Right lobe of liver (tissue), 6 donors: Measurements from ENCODE around the gene C11orf58. TPM values are rescaled to one million over a fixed set of nuclear protein-coding genes. Genes with fewer than 3 reads are reported as not detected.

Source experiments
- ATAC-seq, 4 donors: fragments of 200-7000 bp; cut with Tn5 transposase; one replicate each; pipeline ENCODE4 v1.9.1; 2020; ENCODE audit warnings: mild to moderate bottlenecking in 4 of 4, moderate library complexity in 4 of 4
- DNase-seq, 3 donors: peaks; one replicate each; pipeline ENCODE4 v3.0.0-alpha.2; 2020
- H3K27ac ChIP-seq, 3 donors: fragments of 200-600 bp; one replicate each; pipeline ENCODE4 v1.8.0; 2022
- H3K27me3 ChIP-seq, 2 donors: fragments of 200-600 bp; one replicate each; pipeline ENCODE4 v1.8.0; 2022
- H3K36me3 ChIP-seq, 4 donors: fragments of 200-600 bp; sonication (generic) in 1 of 4; one replicate each; pipeline versions ENCODE4 v1.5.1 to v1.8.0; 2017 to 2022; ENCODE audit warnings: control low read depth in 1 of 4
- H3K4me1 ChIP-seq, 4 donors: fragments of 200-600 bp; sonication (generic) in 1 of 4; one replicate each; pipeline versions ENCODE4 v1.5.1 to v1.8.0; 2017 to 2022; ENCODE audit warnings: control low read depth in 1 of 4
- H3K4me3 ChIP-seq, 3 donors: fragments of 200-600 bp; one replicate each; pipeline ENCODE4 v1.8.0; 2022
- H3K9me3 ChIP-seq, 4 donors: fragments of 200-600 bp; sonication (generic) in 1 of 4; one replicate each; pipeline versions ENCODE4 v1.5.1 to v1.8.0; 2017 to 2022; ENCODE audit warnings: control low read depth in 1 of 4
- CTCF ChIP-seq, 4 donors: fragments of 200-600 bp in 3 of 4; fragments of 450-650 bp in 1 of 4; IDR thresholded peaks; one replicate each; pipeline versions ENCODE4 v1.5.1 to v1.8.0; 2016 to 2022; ENCODE audit warnings: antibody characterized with exemption in 4 of 4, mild to moderate bottlenecking in 2 of 4
- POLR2A ChIP-seq: fragments of 450-650 bp; IDR thresholded peaks from one replicate; pipeline ENCODE4 v1.6.1; 2017; ENCODE audit warnings: antibody characterized with exemption, mild to moderate bottlenecking
- WGBS: methylation state at CpG from one replicate; pipeline ENCODE4 v1.1.6; 2018; ENCODE audit warnings: low coverage, low lambda C conversion rate; ENCODE audit not compliant: insufficient coverage; ENCODE audit errors: missing lambda C conversion rate; 5-methylcytosine and 5-hydroxymethylcytosine counted together
- intact Hi-C, 2 donors: fragments of 100-400 bp; cut with DNase I; formaldehyde crosslinking; loops; one replicate each; pipeline versions ENCODE4 v1.11.2 to v1.14.1; 2022
- total RNA-seq, 6 experiments: library from RNA; depleted of rRNA in 2 of 6; stranded (reverse); fragments of >200 nt in 2 of 6; fragmentation: NEBNext Ultra II Directional in 3 of 6; extraction: Animal tissue kit (Norgen Biotek cat#: 25700) in 3 of 6; gene quantifications; one replicate each; pipeline versions ENCODE4 v1.1.0 to v1.2.4, GENCODE V29; 2016 to 2023
- donor health status: DM: no; HTN: yes; CAD: no.
- donor health status: DM: no; HTN: no; CAD: no.
- donor health status: DM: no; HTN: no; CAD: no.
- donor health status: DM: no; HTN: yes; CAD: no.
- donor health status: DM: no; HTN: yes; CAD: no.

C11orf58 gene
- total RNA-seq, 6 experiments from 2014 or later: 50.3 to 79.1 (median 56.9) TPM

- no peaks in the 10 kb centered on the region for H3K36me3 ChIP-seq
- no peak for DNase-seq
Observed at GRCh38 chr11:16780698-16781550, 42.5 kb downstream of the C11orf58 start.

GRCh38 chr11:16781936-16782919 lies 43.8 kb downstream of the C11orf58 start:
- intact Hi-C loops: no loop called here
- Histone ChIP-seq H3K27ac (no peak overlapping the region), H3K9me3 (no peaks in the 10 kb centered on the region), H3K4me1 (peaks cover 8 to 29% (median 13%) of the 10 kb centered on the region in 4 donors), H3K4me3 (no peak overlapping the region), H3K36me3 (no peaks in the 10 kb centered on the region), H3K27me3 (no peaks in the 10 kb centered on the region)
- no peak for TF ChIP-seq CTCF (IDR thresholded peaks at IDR 0.05)
- no peak for TF ChIP-seq POLR2A
- 83% methylated on average over 7 of the region's 11 CpGs for WGBS
- ATAC-seq: no peak
- DNase-seq: no peak

More at GRCh38 chr11:16780698-16781550, 42.5 kb downstream of the C11orf58 start:
- no peak for TF ChIP-seq CTCF (IDR thresholded peaks at IDR 0.05)
- Histone ChIP-seq H3K27me3 (no peaks in the 10 kb centered on the region), H3K4me3 (no peak overlapping the region), H3K4me1 (peaks cover 0 to 19% (median 2%) of the 10 kb centered on the region in 4 donors), H3K27ac (no peak overlapping the region), H3K9me3 (no peaks in the 10 kb centered on the region)
- 82% methylated on average over 11 of the region's 19 CpGs for WGBS
- no peak for ATAC-seq
- intact Hi-C loops: no loop called here

- ATAC-seq (no peak), DNase-seq (no peak)
- no peak overlapping the region for H3K4me3 ChIP-seq
- no peaks in the 10 kb centered on the region for H3K27me3 ChIP-seq
- no peak overlapping the region for H3K27ac ChIP-seq
- H3K4me1 ChIP-seq: peaks cover 8 to 38% (median 19%) of the 10 kb centered on the region in 4 donors
- no CpG with 5 or more reads among the region's 22 CpGs for WGBS
- intact Hi-C loops: no loop called here
- H3K9me3 ChIP-seq: no peaks in the 10 kb centered on the region
- no peak for TF ChIP-seq POLR2A
- no peak for TF ChIP-seq CTCF (IDR thresholded peaks at IDR 0.05)
- H3K36me3 ChIP-seq: no peaks in the 10 kb centered on the region
Observed at GRCh38 chr11:16783321-16783801, 44.9 kb downstream of the C11orf58 start.

GRCh38 chr11:16784097-16784496 lies 45.6 kb downstream of the C11orf58 start:
- intact Hi-C loops: no loop called here
- DNase-seq (no peak), ATAC-seq (no peak)
- H3K4me1 ChIP-seq: peaks cover 8 to 45% (median 23%) of the 10 kb centered on the region in 4 donors
- WGBS: 80% methylated on average over 1 of the region's 2 CpGs
- H3K4me3 ChIP-seq: no peak overlapping the region
- no peaks in the 10 kb centered on the region for H3K27me3 ChIP-seq
- no peak overlapping the region for H3K27ac ChIP-seq
- no peaks in the 10 kb centered on the region for H3K9me3 ChIP-seq
- TF ChIP-seq POLR2A: no peak
- TF ChIP-seq CTCF (IDR thresholded peaks at IDR 0.05): no peak
- H3K36me3 ChIP-seq: no peaks in the 10 kb centered on the region
